Hindlimb muscle (tissue), 1 donor: Measurements from ENCODE around the gene HTR1B. TPM values are rescaled to one million over a fixed set of nuclear protein-coding genes. Genes with fewer than 3 reads are reported as not detected.

ENCODE experiments used
- DNase-seq: peaks from one replicate; pipeline ENCODE4 v3.0.0-alpha.2; 2013
- polyA plus RNA-seq: library from polyadenylated mRNA; unstranded; fragments of 120-200 nt; gene quantifications from one replicate; pipeline ENCODE4 v1.2.1, GENCODE V29; 2013; ENCODE audit not compliant: insufficient read length

HTR1B gene, protein sequence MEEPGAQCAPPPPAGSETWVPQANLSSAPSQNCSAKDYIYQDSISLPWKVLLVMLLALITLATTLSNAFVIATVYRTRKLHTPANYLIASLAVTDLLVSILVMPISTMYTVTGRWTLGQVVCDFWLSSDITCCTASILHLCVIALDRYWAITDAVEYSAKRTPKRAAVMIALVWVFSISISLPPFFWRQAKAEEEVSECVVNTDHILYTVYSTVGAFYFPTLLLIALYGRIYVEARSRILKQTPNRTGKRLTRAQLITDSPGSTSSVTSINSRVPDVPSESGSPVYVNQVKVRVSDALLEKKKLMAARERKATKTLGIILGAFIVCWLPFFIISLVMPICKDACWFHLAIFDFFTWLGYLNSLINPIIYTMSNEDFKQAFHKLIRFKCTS
- not detected for polyA plus RNA-seq

DNA sequence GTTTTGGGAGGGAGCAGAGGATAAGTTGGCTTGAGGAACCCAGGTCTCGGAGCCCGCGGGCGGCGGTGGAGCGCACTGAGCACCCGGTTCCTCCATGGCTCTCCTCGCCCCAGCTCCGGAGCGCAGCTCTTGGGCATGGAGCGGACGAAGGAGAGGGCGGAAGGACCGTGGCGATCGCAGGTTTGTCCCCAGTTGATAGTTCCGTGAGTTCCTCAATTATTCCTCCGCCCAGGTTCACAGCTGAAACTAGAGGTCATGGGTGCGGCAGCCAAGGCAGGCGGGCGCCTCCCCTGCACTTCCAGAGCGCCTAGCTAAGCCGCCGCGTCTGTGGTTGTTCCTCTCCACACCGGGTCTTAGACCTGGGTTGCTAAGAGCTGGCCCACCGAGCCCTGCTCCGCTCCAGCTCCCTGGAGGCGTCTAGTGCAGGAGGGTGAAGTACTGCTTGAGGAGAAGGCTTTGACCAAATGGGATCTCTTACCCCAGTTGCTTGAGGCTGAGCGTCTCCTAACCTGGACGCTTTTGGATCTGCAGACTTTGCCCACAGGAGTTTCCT lies at the start of gene HTR1B:
HTR1B (minus strand) TSS at position 184 of the 553 bp plus-strand sequence; CDS start at position 96, 88 bp downstream.
- DNase-seq = no peak

DNA sequence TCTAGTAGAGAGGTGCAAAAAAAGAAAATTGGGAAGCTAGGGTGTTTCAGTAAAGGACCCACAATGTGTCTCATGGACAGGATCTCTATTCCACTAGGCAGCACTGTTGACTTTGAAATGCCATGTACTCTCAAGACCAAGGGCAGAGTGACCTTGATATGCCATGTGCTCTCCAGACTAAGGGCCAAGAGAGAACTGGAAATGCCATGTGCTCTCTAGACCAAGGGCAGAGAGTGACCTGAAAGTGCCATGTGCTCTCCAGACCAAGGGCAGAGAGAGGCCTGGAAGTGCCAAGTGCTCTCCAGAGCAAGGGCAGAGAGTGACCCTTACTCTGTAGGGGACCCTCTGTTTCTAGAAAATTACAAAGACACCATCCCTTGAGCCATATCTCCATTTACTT lies 49.3 kb upstream of the HTR1B start:
- no peak for DNase-seq

DNA sequence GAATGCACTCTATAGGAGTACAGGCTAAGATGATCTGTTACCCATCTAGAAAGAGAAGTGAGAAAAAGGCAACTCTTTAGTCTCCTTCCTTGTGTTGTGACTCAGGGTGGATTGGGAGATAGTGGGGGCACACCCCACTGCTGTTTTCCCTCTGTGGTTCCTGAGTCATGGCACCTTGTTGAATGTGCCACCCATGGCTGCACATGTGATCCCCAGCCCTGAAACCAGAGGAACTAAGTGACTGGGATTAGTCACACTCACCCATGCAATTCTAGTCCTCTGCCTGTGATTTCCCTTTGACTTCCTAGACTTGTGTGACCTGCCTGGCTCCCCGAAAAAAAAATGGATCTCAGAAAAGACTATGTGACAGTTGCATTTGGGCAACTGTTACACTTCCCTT lies 48.6 kb upstream of the HTR1B start:
- DNase-seq = no peak

DNA sequence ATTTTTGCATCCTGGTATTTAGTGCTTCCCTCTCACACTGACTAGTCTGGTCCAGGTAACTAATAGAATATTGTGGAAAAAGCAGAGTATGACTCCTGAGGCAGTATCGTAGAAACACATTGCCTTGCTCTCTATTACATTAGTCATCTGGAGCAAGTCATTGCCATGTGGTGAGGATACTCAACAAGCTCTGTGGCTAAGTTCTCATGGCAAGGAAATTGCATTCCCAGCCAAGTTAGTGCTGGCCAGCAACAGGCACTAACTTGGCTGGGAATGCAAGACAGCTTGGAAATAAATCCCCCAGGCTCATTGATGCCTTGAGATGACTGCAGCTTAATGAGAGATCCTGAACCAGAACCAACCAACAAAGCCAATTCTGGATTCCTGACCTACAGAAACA lies 39.7 kb upstream of the HTR1B start:
- DNase-seq = no peak

DNA sequence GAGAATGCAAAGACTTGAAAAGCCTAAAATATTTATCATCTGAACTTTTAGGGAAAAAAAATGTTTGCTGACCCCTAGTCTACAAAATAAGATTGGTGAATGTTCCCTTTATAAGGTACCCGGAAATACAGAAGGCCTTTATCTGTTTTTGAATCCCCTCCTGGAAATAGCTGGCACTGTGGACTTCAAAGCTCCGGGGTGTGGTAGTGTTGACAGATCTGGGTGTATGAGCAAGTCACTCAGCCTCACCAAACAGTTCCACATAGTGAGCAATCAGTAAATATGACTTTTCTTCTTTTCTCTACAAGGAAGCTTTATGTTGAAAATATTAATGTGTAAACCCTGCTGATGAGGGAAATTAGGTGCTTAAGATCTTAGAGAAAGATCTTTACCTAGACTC lies 29.2 kb upstream of the HTR1B start:
- DNase-seq = no peak

DNA sequence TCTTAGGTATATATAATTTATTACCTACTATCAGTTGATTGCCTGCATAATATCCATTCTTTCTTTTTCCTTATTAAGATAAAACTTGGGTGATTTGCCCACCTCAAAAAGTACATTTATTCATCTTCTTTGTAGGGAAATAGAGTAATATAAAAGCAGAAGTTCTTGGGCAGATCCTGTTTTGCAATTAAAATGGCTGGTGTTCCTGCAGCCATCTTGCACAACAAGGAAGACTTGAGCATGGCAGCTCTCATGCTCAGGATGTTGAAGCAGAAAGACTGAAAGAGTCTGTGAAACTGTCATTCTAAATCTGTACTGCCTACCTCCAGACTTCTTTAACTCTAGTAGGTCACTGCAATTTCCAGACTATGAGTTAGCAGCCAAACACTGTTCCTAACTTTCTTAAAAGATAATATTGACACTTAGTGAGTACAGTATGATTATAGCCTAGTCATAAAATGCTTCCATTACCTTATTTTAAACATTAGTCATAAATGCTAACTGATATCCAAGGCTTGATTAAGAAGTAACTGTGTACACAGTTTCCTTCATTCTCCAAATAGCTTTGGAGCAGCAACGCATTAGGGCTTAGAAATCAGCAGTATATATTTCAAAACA lies 24.6 kb upstream of the HTR1B start:
- no peak for DNase-seq

DNA sequence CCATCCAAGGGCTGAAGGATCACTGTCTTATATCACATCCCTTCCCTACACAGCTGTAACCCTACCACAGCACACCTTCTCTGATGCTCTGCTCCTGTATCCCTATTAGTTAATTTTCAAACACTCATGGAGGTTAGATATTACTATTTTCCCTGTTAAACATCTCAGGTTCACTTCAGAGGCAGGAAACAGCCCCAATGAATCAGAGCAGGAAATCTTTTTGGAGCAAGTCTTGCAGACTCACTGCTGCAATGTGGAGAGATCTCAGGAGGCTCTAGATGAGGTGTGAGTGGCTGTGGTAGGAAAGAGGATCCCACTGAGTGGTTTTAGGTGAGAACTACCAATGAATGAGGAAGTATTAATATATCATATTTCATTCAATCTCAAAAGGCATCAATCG lies 19.7 kb upstream of the HTR1B start:
- DNase-seq = no peak

DNA sequence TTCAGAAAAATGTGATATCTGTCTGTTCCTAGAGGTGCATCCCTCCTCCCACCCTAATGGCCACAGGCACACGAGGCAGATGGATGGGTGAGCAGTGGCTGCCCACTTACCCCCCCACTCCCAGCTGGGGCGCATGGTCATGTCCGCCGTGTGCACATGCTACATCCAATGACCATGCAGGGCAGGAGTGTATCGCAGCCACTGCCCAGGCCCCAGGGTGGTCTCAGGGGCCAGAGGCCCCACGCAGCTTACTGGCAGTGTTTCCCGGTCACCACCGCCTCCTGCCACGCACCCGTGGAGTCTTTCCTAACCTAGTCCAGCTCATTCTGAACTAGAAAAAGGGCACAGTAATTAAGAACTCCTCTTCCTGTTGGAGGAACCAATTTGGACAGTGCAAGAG lies 11.7 kb upstream of the HTR1B start:
- no peak for DNase-seq

DNA sequence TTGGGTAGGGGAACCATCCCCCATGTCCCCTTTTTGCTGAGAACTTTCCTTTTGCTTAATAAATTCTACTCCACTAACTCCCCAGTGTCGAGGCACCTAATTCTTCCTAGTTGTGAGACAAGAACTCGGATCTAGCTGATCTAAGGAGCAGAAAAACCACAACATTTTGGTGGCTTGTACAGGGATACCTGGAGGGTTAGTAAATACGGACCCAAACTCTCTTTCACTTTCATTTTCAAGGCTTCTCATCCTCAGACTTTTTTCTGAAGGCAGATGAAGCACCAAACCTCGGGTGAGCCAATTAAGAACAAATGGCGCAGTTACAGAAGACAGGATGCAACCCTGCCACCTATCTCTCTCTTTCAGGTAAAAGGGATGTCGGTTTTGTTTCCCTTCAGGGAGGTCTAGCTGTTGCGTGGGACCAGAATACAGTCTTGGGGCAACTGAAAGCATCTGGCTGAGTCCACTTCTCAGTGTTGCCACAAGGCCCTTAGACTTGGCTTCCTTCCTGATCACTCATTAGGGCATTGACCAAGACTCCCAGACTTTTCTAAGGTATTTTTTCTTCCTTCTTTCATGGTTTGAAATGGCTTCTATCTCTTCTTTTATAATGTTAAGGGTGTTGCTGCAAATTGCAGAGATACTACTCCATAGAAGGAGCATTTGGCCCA lies 11.1 kb upstream of the HTR1B start:
- DNase-seq = no peak

DNA sequence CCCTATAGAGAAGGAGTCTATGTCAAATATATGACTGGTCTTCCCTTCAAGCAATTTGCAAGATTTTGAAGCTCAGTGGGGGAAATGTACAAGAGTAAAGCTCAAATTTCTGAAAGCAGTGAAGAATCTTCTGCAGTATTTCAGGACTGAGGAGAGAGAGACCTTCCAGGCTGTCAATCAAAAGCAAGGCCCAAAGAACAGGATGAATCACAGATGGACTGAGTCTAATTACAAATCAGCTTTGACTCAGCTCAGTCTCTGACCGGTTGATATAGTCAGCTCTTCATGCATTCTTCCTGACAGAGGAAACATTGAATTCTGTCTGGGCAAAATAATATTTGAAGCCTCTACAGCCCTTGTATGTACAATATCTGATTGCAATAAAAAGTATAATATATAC lies 7.7 kb upstream of the HTR1B start:
- DNase-seq = no peak

DNA sequence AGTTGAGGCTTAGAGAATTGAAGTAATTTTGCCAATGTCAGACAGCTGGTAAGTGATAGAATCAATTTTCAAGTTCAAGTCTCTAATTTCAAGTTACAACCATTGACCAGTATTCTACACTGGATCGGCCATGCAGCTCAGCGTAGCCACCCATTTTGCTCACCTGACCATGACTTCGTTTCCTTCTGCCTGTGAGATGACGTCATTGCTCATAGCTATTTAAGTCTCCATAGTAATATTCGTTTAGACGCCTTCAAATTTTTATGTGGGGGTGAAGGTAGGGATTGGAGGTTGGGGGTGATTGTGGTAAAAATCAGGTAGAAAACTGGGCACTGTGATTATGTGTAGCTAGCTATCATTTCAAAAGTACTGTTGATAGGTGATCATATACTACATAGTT lies 5.6 kb upstream of the HTR1B start:
- DNase-seq = no peak

DNA sequence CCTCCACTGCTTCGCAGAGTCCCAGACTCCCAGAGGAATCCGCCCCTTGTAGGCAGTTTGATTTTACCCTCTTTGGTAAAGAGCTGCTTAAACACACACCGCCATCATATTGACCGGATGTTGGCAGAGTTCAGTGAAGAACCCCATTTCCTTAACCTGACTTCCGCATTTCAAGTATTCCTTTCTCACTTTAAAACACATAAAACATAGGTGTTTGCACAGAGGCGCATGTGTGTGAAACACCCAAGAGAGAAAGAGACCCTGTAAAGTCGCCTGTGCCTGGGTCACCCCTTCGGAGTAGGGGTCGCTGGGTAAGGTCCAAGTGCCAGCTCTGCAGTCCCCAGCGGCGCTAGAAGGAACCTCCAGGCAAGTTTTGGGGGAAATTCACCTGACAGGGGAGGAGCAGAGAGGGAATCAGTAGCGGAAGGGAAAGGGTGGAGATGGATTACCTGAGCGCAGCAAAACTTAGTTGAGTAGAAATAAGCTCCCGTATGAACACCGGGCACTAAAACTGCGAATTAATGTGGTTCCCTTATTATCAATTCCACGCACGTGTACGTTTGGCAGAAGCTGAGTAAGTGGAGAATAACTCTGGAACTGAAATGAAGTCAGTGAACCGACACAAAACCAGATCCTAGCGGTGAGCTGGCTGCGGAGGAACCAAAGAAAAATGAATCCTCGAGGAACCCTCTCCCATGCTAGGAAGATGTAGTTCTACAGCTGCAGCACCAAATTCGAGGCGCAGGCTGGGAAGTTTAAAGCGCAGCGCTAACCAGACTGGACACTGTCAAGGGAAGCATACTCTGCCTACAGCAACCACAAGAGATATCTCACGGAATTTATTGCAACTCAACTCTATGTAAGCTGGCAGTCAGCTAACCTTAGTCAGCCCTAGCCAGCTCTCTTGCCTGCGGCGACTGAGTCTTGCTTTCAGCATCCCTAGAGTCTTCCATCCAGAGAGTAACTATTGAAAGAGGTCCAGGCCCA lies 3.5 kb upstream of the HTR1B start:
- no peak for DNase-seq

DNA sequence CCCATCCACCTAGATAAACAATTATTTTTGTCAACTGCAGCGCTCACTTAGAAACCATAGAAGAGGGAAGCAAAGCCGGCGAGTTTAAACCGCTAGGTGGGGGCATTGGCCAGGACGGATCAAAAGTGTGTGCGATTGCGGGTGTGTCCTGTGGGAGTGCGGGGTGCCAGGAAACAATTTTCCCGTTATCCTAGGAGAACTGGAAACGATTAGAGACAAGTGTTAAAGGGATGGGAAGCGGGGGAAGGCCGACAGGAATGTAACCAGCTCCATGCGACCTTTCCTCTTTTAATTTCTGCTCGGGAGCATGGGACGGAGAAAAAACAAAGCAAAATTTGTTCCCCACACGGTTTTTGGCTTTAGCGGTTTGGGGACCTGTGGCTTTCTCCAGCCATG lies 2.8 kb upstream of the HTR1B start:
- DNase-seq = peak; percentile 26

DNA sequence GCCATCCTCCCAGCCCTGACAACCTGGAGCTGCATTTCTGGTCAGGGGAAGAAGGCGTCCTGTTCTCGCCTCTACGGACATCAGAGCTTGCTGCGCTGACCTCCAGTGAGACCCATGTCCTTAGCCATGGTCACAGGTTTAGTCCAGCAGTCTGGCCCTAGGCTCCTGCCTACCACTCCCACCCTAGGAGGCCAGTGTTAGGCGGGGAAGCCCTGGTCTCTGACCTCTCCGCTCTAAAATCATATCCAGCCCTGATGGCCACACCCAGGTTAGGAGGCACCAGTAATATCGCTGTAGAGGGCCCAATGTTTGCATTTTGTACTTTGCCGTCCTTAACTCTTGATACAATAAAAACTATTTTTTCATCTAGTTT lies 1.2 kb upstream of the HTR1B start:
- no peak for DNase-seq

DNA sequence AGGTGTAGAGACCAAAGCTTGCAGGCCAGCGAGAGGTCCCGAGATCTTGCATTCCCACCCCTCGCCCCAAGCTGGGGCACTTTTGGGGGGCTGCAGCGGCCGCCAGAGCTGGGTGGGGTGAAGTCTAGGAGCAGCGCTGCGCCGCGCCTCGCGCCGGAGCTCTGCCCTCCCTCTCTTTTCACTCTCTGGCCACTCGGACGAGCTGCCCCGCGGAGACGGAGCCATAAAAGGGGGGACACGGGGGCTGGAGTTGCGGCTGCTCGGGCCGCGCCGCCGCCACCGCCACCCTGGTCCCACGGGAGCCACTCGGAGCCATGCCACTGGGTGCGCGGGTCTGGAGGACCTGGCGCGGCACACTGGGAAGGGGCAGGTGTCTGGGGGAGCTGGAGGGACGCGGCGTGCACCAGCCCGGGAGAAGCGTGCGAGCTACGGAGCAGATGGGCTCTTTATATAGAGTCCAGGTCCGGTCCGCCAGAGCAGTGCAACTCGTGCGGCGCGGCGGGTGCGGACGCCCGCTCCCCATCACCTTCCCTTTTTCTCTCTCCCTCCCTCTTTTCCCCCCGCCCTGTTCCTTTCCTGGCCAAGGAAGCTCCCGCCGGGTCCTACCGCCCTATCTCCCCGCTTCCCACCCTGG lies 687 bp upstream of the HTR1B start:
- no peak for DNase-seq

DNA sequence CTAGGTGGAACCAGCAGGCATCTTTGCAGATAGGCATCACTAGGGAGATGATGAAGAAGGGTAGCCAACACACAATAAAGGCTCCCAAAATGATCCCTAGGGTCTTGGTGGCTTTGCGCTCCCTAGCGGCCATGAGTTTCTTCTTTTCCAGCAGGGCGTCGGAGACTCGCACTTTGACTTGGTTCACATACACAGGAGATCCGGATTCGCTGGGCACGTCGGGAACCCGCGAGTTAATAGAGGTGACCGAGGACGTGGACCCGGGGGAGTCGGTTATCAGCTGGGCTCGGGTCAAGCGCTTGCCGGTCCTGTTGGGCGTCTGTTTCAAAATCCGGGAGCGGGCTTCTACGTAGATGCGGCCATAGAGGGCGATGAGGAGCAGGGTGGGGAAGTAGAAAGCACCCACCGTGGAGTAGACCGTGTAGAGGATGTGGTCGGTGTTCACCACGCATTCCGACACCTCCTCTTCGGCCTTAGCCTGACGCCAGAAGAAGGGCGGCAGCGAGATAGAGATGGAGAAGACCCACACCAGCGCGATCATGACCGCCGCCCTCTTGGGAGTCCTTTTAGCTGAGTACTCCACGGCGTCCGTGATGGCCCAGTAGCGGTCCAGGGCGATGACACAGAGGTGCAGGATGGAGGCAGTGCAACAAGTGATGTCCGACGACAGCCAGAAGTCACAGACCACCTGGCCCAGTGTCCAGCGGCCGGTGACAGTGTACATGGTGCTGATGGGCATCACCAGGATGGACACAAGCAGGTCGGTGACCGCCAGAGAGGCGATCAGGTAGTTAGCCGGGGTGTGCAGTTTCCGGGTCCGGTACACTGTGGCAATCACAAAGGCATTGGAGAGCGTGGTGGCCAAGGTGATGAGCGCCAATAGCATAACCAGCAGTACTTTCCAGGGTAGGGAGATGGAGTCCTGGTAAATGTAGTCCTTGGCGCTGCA lies 658 bp downstream of the HTR1B start:
- no peak for DNase-seq

DNA sequence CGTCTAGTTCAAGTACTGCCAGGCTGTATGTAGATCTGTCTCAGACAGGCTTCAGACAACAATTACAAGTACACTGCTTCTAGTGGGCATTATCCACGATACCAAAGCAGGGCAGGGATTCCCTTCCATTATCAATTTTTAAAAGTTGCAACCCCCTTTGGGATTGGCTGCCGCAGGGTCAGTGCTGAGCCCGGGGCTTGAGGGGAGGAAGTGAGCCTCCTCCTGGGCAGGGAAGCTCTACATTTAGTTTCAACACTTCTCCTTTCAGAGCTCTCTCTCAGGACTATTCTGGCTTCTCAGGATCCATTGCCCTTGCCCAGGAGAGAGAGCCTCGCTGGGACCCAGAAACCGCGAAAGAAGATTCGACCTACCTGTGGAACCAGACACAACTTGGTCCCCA lies 1.5 kb downstream of the HTR1B start:
- DNase-seq = no peak

DNA sequence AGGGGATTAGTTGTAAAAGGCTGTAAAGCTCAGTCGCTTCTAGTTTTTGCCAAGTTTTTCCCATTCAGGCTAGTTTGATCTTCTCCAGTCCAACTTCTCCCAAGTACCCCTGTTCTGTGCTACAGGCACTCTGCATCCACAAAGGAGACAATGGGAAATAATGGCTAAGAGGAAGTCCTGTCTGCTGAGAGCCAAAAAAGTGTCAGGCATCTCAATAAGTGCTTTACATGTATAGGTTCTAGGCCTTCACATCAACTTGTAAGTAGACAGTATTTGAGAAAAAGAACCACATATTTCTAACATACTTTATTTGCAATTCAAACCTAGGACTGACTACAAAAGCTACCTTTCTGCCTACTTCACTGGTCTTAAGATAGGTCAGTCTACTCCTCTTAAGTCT lies 4.9 kb downstream of the HTR1B start:
- no peak for DNase-seq

DNA sequence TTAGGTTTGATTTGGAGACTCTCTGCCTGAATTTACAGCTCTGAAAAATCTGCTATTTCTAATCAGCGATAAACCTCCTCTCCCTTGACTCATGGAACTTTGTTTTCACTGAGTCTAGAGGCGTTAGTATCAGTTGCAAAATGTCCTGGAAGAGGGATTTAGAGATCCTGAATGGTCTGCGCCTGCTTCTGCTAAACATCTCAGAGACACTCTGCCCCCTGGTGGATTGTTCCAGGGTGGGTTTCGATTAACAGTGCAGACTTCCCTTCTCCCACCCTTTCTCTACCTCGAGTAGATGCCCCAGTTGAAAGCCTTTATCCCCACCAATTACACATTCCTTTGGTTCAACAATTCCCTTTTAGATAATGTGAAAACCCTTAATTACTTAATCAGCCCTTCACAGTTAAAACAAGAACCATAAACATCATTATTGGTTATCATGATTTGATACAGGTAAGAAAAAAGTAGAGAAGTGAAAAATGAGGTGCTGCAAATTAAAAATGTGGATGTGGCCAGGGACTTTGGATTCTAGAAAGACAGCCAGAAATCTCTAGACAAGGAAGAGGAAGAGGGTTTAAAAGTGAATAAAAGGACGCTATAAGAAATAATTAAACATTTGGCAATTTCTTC lies 5.5 kb downstream of the HTR1B start:
- DNase-seq = peak; percentile 62
